Fibroblast of lung (primary cell): ENCODE measurements around the gene TMEM252. TPM values are rescaled to one million over a fixed set of nuclear protein-coding genes. Genes with fewer than 3 reads are reported as not detected.

Experiments
- DNase-seq, 2 donors: peaks; one replicate each; pipeline versions ENCODE4 v3.0.0 to v3.0.0-alpha.2; 2010; ENCODE audit warnings: low read depth in 2 of 2
- H2AFZ ChIP-seq: 2 replicates; pipeline ENCODE4 v1.5.1; 2012; ENCODE audit warnings: low read length, control low read depth, inconsistent platforms
- H3K27ac ChIP-seq: 2 replicates; pipeline ENCODE4 v1.5.1; 2011; ENCODE audit warnings: low read length, control low read depth; ENCODE audit not compliant: insufficient read depth
- H3K27me3 ChIP-seq: 2 replicates; pipeline ENCODE4 v1.5.1; 2011; ENCODE audit warnings: mild to moderate bottlenecking, low read length; ENCODE audit not compliant: control insufficient read depth, insufficient read depth
- H3K36me3 ChIP-seq: 2 replicates; pipeline ENCODE4 v1.5.1; 2011; ENCODE audit warnings: low read length; ENCODE audit not compliant: control insufficient read depth, insufficient read depth
- H3K4me1 ChIP-seq: 2 replicates; pipeline ENCODE4 v1.5.1; 2011; ENCODE audit warnings: low read length; ENCODE audit not compliant: control insufficient read depth, insufficient read depth; ENCODE audit errors: extremely low read depth
- H3K4me2 ChIP-seq: 2 replicates; pipeline ENCODE4 v1.5.1; 2011; ENCODE audit warnings: low read length, control low read depth; ENCODE audit not compliant: insufficient read depth; ENCODE audit errors: extremely low read depth
- H3K4me3 ChIP-seq, 4 experiments: fragments of 200-600 bp in 1 of 4; sonication (generic) in 1 of 4; replicated peaks in 1 of 4; 2 replicates each; pipeline ENCODE4 v1.5.1; 2011 to 2016; ENCODE audit warnings: low read length in 4 of 4, low read depth in 3 of 4, mild to moderate bottlenecking in 3 of 4, control low read depth in 2 of 4, inconsistent platforms in 1 of 4, mixed read lengths in 1 of 4; ENCODE audit not compliant: insufficient read depth in 1 of 4; ENCODE audit errors: control extremely low read depth in 1 of 4
- H3K79me2 ChIP-seq: 2 replicates; pipeline ENCODE4 v1.5.1; 2012; ENCODE audit warnings: mild to moderate bottlenecking, low read length, inconsistent platforms; ENCODE audit not compliant: control insufficient read depth, insufficient read depth
- H3K9ac ChIP-seq: 2 replicates; pipeline ENCODE4 v1.5.1; 2011; ENCODE audit warnings: mild to moderate bottlenecking, low read length, control low read depth; ENCODE audit not compliant: insufficient read depth
- H3K9me3 ChIP-seq: 2 replicates; pipeline ENCODE4 v1.5.1; 2012; ENCODE audit warnings: low read depth, low read length; ENCODE audit not compliant: control insufficient read depth, insufficient read depth
- H4K20me1 ChIP-seq: 2 replicates; pipeline ENCODE4 v1.5.1; 2011; ENCODE audit warnings: low read length; ENCODE audit not compliant: control insufficient read depth, insufficient read depth; ENCODE audit errors: extremely low read depth
- CTCF ChIP-seq, 2 donors: IDR thresholded peaks in 1 of 2; conservative IDR thresholded peaks in 1 of 2; 1 replicate in 1 of 2; 2 replicates in 1 of 2; pipeline ENCODE4 v1.5.1; 2011 to 2012; ENCODE audit warnings: low read length in 2 of 2, control low read depth in 1 of 2, inconsistent platforms in 1 of 2, low read depth in 1 of 2, mild to moderate bottlenecking in 1 of 2
- EZH2 ChIP-seq: IDR thresholded peaks from 2 replicates; pipeline ENCODE4 v1.5.1; 2012; ENCODE audit warnings: low read length, control low read depth, mild to moderate bottlenecking; ENCODE audit errors: missing control alignments
- polyA plus RNA-seq, 2 donors: library from polyadenylated mRNA; depleted of rRNA in 1 of 2; stranded (reverse) in 1 of 2; unstranded in 1 of 2; fragments of >200 nt; gene quantifications; 2 replicates each; pipeline ENCODE4 v1.2.1, GENCODE V29; 2011 to 2012; ENCODE audit warnings: missing spikeins in 1 of 2
- total RNA-seq: library from RNA; depleted of rRNA; stranded (reverse); fragments of >200 nt; gene quantifications from 2 replicates; pipeline ENCODE4 v1.2.1, GENCODE V29; 2014

The TMEM252 gene
- total and polyA plus RNA-seq, 2 donors (not counting 1 experiment from before 2014, with no cell fraction given) = not detected

- no peak overlapping the region for H3K4me3 ChIP-seq
- no peaks in the 10 kb centered on the region for H3K79me2 ChIP-seq
- no peak overlapping the region for H3K9ac ChIP-seq
- no peaks in the 10 kb centered on the region for H3K4me1 ChIP-seq
- H3K27ac ChIP-seq = no peak overlapping the region
- H2AFZ ChIP-seq = no peak overlapping the region
- no peaks in the 10 kb centered on the region for H3K36me3 ChIP-seq
- no peak for DNase-seq
- H3K9me3 ChIP-seq = no peaks in the 10 kb centered on the region
- no peaks in the 10 kb centered on the region for H4K20me1 ChIP-seq
- H3K4me2 ChIP-seq = no peak overlapping the region
- H3K27me3 ChIP-seq = no peaks in the 10 kb centered on the region
- no peak for TF ChIP-seq CTCF (conservative IDR thresholded peaks at IDR 0.05 in 1 of 2, IDR thresholded peaks at IDR 0.05 in 1 of 2; ENCODE audit: low read depth in 1 of 2, low read length in 2 of 2)
- TF ChIP-seq EZH2 = no peak
Observed at GRCh38 chr9:68488126-68488525, 52.6 kb downstream of the TMEM252 start.

Other genes starting within 250 kb of the TMEM252 start
- gene FOXD4L3, start 238.0 kb downstream of the TMEM252 start, total RNA-seq = under 0.01 TPM in 1 of 2 replicates, not detected in the other
- gene FOXD4L3, start 238.0 kb downstream of the TMEM252 start, polyA plus RNA-seq = not detected in 2 replicates
- 37.5 and 113 TPM in 2 replicates for gene PGM5, start 184.3 kb downstream of the TMEM252 start, total RNA-seq
- 42.6 and 65.7 TPM in 2 replicates for gene PGM5, start 184.3 kb downstream of the TMEM252 start, polyA plus RNA-seq
- under 0.01 TPM in 2 replicates for gene PIP5K1B, start 164.4 kb upstream of the TMEM252 start, total RNA-seq
- gene PIP5K1B, start 164.4 kb upstream of the TMEM252 start, polyA plus RNA-seq = 0.03 TPM in 1 of 2 replicates, not detected in the other